ENCODE results near the gene CA11.

Gene CA11

DNA sequence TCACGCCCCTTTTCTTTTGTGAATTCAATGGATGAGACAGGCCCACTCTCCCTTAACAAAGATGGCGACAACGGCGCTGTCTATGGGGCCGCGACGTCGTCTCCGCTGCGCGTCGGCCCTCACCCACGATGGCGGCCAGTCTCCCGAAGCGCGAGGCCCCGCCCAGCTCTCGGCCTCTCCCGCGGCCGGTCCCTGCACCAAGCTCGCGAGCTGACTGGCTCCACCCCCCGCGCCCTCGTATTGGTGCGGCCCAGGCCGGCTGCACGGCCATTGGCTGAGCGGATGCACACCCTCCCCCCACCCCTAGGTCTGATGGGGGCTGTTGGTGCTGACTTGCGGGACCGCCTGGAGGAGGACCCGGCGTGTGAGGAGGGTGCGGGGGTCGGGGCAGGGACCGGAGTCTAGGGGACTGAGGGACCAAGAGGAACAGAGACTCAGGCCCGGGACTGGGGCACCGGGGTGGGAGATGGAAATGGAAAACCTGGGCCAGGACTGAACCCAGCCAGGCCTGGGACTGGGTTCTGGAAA, 21.9 kb downstream of the CA11 start:
- Mint-ChIP-seq H3K9me3 (no peaks in the 10 kb centered on the region), H3K4me3 (peak overlapping the region; percentile 87), H3K27me3 (no peaks in the 10 kb centered on the region), H3K27ac (peak overlapping the region; percentile 73), H3K36me3 (peaks cover 15% of the 10 kb centered on the region), H3K4me1 (peaks cover 31% of the 10 kb centered on the region)
- ATAC-seq (ENCODE audit: low read depth) (peak; percentile 75), DNase-seq (ENCODE audit: low spot score in 2 of 2) (peak; percentile 81 to 92)

DNA sequence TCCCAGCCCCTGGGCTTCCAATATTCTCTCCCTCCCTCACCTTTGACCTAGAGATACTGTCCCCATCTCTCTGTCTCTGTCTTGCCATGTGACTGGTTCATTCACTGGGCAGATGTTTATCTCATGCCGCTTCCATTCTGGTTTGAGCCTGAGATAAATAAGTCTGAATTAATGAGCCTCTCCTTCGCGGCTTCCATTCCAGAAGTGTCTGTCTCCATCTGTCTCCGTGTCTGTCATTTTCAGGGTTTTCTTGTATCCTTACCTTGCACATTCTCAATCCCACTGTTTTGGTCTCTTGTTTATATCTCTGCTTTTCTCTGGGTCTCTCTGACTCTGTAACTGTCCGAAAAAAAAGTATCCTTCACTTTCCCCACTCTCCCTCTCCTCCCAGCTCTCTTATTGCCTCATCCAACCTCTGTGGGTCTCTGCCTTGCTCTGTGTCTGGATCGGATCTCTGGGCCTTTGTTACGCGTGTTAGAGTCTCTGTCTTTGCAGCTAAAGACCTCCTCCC, 22.4 kb downstream of the CA11 start:
- Mint-ChIP-seq H3K4me1 (peaks cover 31% of the 10 kb centered on the region), H3K9me3 (no peaks in the 10 kb centered on the region), H3K27me3 (no peaks in the 10 kb centered on the region), H3K27ac (peak overlapping the region; percentile 73), H3K4me3 (peak overlapping the region; percentile 87), H3K36me3 (peaks cover 13% of the 10 kb centered on the region)
- no peak for ATAC-seq (ENCODE audit: low read depth)
- no peak for DNase-seq (ENCODE audit: low spot score in 2 of 2)

DNA sequence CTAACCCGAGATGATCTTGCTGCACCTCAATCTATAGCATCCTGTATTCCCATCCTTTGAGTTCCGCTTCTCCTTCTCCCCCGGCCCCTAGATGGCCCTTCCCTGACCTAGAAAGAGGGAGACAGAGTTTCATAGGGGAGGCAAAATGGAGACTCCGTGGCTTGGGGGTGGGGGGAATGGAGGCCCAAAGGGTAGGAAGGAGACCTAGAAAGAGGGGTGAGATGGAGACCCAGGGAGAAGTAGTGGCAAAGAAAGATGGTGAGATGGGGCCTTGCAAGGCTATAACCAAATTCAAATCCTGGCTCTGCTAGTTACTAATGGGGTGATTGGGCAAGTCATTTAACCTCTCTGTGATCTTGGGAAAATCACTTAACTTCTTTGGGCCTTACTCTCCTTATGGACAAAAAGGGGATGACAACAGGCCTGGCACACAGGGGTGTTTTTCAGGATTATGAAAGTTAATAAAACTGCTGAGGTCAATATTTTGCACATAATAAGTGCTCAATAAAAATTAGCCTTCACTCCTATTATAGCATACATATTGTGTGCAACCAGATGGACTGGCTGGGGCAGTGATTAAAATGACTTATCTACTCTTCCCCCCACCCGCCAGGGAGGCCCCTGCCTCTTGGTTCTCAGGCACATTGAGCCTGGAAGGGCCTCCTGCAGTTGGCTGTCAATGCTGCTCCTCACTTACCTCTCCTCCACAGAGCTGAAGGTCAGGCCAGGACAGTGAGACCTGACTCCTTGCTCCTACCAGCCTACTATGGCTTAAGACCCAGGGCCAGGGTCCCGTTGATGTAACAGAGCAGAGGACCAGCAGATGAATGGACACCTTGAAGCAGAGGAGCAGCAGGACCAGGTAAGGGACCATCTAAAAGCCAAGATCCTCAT, 26.0 kb downstream of the CA11 start:
- peaks cover 22% of the 10 kb centered on the region for H3K36me3 Mint-ChIP-seq
- no peaks in the 10 kb centered on the region for H3K27me3 Mint-ChIP-seq
- H3K4me3 Mint-ChIP-seq = peak overlapping the region; percentile 98
- peak overlapping the region; percentile 95 for H3K27ac Mint-ChIP-seq
- ATAC-seq (ENCODE audit: low read depth) (no peak), DNase-seq (ENCODE audit: low spot score in 2 of 2) (no peak)
- peaks cover 37% of the 10 kb centered on the region for H3K4me1 Mint-ChIP-seq
- H3K9me3 Mint-ChIP-seq = no peaks in the 10 kb centered on the region

DNA sequence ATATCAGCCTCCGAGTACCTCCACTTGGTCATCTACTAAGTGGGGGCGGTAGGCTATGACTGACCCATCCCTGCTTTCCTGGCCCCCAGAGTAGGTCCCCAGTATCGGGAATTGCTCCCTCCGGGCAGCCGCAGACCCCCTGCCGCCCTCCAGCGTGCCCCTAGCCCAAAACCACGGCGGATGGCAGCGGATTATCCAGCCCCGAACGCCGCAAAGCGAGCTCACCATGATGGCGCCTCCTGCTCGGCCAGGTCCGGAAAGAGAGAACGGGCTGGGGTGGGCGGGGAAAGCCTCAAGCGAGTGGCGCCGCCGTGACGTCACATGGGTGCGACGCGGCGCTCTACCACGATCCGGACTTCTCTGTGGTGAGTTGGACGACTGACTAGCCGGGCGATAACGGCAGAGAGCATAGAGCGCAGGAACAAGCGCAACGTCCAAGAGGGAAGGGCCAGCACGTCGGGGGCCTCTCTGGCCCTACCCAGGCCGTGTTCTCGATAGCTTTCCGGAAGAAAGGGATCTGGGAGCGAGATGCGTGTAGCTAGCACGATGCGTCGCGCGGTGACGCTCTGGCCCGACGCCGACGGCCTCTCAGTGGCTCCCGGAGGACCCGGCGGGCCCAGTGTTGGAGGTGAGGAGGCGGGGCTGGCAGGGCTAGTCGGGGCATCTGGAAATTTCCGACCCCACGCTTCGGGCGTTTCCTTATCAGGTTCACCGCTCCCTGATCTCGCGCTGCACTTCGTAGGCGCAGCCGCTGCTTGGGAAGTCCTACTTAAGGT, 26.9 kb downstream of the CA11 start, which contains the start of the genes RPL18 and SPHK2:
Gene RPL18 (minus strand): TSS at position 263 of the 776 bp plus-strand sequence. CDS start 35 bp downstream, at position 228.
Gene SPHK2 (plus strand): TSS at position 591 of the 776 bp plus-strand sequence. CDS start 1,009 bp downstream, outside the sequence.
- DNase-seq (ENCODE audit: low spot score in 2 of 2) (peak; percentile 91 to 93), ATAC-seq (ENCODE audit: low read depth) (peak; percentile 81)
- peaks cover 22% of the 10 kb centered on the region for H3K36me3 Mint-ChIP-seq
- H3K4me3 Mint-ChIP-seq = peak within 1 kb of the TSS; percentile 98
- no peaks in the 10 kb centered on the region for H3K27me3 Mint-ChIP-seq
- peaks cover 31% of the 10 kb centered on the region for H3K4me1 Mint-ChIP-seq
- H3K27ac Mint-ChIP-seq = peak within 1 kb of the TSS; percentile 95
- H3K9me3 Mint-ChIP-seq = no peaks in the 10 kb centered on the region

DNA sequence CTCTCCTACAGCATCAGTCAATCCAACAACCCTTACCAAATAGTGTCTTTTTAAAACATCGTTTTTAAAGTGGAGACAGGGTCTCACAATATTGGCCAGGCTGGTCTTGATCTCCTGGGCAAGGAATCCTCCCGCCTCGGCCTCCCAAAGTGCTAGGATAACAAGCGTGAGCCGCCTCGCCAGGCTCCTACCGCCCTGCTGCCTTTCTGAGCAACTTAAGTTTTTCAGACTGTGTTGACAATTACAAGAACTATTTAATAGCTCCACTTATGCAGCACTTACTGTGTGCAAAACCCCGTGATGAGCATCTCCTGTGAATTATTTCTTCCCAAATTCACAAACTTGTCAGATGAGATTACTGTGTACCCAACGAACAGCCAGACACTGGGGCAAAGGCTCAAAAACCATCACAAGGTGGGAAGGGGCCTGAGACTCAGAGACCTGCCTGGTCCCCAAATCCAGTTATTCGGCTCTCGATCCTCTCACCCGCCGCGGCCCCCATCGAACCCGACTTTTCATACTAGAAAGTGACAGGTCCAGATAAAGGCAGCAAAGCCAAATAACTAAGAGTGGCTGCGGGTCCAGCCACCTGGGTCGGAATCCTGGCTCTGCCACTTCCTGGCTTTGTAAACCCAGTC, 27.6 kb downstream of the CA11 start:
- Mint-ChIP-seq H3K36me3 (peaks cover 17% of the 10 kb centered on the region), H3K9me3 (no peaks in the 10 kb centered on the region), H3K27me3 (no peaks in the 10 kb centered on the region), H3K4me3 (peak overlapping the region; percentile 98), H3K27ac (peak overlapping the region; percentile 95), H3K4me1 (peaks cover 27% of the 10 kb centered on the region)
- no peak for DNase-seq (ENCODE audit: low spot score in 2 of 2)
- no peak for ATAC-seq (ENCODE audit: low read depth)

DNA sequence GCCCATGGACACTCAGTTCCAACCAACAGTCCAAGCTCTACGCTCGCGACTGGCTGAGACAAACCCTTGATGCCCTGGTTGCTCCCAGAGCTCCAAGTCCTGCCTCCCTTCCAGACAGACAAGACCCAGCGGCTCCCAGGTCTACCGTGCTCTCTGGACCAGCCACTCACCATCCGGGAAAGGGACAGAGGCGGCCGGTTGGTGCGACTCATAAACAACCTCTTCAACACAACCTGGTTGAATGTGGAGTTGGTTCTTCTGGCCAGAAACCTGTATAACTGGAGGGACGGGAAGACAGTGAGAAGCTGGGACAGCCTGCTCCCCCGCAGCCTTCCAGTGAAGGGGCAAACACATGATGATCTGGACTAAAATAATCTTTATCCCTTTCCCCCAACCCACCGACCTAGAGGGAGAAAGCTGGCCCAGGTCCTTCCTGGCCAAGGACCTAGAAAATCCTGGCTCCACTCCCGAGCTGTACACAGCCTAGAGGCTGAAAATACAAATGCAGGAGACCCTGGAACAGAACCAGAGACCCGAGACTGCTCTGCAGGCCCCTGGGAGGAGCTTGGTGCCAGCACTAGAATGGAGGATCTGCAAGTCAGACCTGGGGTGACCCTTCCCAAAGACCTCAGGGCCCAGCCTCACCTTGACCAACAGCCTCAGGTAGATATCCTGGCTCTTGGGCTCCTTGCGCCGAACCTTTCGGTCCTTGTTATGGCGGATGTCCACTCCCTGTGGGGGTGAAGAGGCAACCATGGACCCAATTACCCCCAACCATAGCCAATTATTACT, 28.6 kb downstream of the CA11 start:
- DNase-seq (ENCODE audit: low spot score in 2 of 2) (no peak), ATAC-seq (ENCODE audit: low read depth) (no peak)
- Mint-ChIP-seq H3K9me3 (no peaks in the 10 kb centered on the region), H3K27me3 (no peaks in the 10 kb centered on the region), H3K4me3 (peak overlapping the region; percentile 98), H3K4me1 (peaks cover 22% of the 10 kb centered on the region), H3K36me3 (peaks cover 13% of the 10 kb centered on the region), H3K27ac (peak overlapping the region; percentile 95)

DNA sequence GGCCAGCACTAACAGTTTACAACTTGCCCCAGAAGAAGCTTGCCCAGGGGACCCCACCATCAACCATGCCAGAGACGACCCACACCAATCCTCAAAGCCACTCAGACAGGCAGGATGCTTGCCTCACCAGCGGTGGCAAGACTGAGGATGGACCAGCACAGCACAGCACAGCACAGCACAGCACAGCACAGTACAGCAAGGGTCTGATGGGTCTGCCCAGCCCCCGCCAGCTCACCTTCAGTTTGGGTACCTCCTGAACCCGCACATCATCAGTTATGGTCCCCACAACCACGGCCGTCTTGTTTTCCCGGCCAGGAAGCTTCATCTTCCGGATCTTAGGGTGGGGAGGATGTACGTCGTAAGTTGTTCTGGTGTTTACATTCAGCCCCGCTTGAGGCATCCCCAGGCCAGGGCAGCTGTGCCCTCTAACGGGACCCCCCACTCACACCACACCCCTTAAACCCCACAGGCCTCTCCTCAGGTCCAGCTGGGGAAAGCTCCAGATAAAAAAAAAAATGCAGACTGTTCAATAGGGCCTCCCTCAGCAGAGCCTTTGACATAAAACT, 29.4 kb downstream of the CA11 start:
- Mint-ChIP-seq H3K27ac (peak overlapping the region; percentile 72), H3K36me3 (peaks cover 13% of the 10 kb centered on the region), H3K9me3 (no peaks in the 10 kb centered on the region), H3K27me3 (no peaks in the 10 kb centered on the region), H3K4me1 (peaks cover 21% of the 10 kb centered on the region), H3K4me3 (peak overlapping the region; percentile 98)
- no peak for DNase-seq (ENCODE audit: low spot score in 2 of 2)
- no peak for ATAC-seq (ENCODE audit: low read depth)

DNA sequence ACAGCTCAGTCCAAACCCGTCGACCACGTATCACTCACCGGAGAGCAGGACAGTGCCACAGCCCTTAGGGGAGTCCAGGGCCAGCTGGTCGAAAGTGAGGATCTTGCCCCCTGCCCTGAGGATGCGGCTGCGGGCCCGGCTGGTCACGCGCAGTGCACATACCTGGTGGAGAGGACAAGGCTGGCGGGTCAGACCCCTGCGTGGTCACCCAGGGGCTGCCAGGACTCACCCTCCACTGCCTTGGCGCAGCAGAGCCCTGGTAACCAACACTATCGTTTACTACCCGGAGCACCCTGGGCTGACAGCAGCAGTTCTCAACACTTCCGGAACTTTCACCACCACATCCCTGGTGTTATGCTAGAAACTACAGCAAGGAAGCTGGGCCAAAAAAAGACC, 29.9 kb downstream of the CA11 start:
- ATAC-seq (ENCODE audit: low read depth) (no peak), DNase-seq (ENCODE audit: low spot score in 2 of 2) (no peak)
- H3K4me3 Mint-ChIP-seq = peak overlapping the region; percentile 44
- H3K36me3 Mint-ChIP-seq = peaks cover 13% of the 10 kb centered on the region
- peak overlapping the region; percentile 72 for H3K27ac Mint-ChIP-seq
- H3K4me1 Mint-ChIP-seq = peaks cover 21% of the 10 kb centered on the region
- no peaks in the 10 kb centered on the region for H3K27me3 Mint-ChIP-seq
- H3K9me3 Mint-ChIP-seq = no peaks in the 10 kb centered on the region

DNA sequence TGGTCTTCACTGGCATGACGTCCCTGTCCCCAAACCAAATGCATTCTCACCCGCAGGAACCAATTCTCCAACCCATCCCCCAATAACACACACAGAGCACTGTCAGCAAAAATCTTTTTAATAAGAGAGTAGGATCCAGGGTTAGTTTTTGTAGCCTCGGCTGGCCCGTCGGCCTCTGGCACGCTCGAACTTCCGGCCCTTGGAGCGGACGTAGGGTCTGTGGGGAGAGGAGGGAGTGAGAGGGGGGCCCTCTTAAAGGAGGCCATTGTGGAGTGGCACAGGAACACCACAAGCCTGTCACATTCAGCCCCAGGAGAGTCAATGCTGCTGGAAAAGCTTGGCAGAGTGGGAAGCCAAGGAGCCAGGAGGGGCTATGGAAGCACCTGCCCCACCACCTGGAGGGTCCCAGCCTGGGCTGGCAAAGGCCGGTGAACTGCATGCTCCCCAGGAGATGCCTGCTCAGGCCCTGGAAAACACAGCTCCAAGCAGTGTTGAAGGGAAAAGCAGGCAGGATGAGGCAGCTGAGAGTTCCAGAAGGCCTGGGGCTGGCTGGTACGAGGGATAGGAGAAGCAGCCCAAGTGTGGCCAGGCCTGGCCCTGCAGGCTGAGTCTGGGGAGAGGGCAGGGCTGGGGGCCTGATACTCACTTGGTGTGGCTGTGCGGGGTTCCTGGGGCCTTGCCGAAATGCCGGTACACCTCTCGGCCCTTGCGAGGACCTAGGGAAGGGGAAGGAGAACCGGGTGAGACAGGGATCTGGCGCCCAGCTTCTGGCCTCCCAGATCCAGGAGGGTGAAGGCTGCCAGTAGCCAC, 30.6 kb downstream of the CA11 start:
- DNase-seq (ENCODE audit: low spot score in 2 of 2) = no peak
- H3K27me3 Mint-ChIP-seq = no peaks in the 10 kb centered on the region
- H3K4me3 Mint-ChIP-seq = no peak overlapping the region
- H3K36me3 Mint-ChIP-seq = peaks cover 13% of the 10 kb centered on the region
- H3K9me3 Mint-ChIP-seq = no peaks in the 10 kb centered on the region
- no peak overlapping the region for H3K27ac Mint-ChIP-seq
- no peak for ATAC-seq (ENCODE audit: low read depth)
- peaks cover 21% of the 10 kb centered on the region for H3K4me1 Mint-ChIP-seq

DNA sequence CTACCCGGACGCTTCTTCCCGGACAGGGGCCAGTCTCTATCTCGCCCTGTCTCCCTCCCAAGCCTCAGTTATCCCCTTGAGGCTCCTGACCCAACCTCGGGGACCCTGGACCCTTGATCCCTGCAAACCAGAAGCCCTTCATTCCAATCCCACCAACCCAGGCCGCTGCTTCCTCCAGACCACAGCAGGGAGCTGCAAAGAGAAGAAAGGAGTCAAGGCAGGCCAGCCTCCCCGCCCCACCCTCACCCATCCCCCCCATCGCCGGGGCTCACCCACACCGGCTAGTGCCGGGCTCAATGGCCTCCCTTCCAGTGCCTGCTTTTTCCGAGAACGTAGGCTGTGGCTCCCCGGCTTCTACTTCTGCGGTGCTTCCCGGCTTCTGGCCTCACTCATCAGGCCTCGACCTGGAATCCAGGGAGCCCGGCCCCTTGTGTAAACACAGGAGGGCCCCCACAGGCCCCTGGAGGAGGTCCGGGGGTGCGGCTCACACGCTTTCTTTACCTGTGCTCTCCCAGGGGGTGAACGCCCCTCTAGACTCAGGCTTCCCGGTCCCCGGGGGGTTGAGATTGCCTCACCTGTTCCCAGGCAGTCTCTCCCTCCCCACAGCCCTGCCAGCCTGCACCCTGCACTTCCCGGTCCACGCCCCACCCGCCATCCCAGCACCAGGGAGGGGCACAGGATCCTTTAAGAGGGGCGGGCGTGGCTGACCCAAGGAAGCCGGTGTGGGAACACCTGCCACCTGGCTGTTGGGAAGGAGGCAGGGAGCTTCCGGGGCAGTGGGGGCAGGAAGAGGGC, 31.4 kb downstream of the CA11 start, which contains the start of gene FAM83E:
Gene FAM83E (minus strand): TSS at position 641 of the 795 bp plus-strand sequence. CDS start 1,704 bp downstream, outside the sequence.
- Mint-ChIP-seq H3K4me3 (no peak within 1 kb of the TSS), H3K36me3 (peaks cover 12% of the 10 kb centered on the region), H3K4me1 (peaks cover 18% of the 10 kb centered on the region), H3K27me3 (no peaks in the 10 kb centered on the region), H3K27ac (peak within 1 kb of the TSS; percentile 5), H3K9me3 (no peaks in the 10 kb centered on the region)
- ATAC-seq (ENCODE audit: low read depth) = no peak
- DNase-seq (ENCODE audit: low spot score in 2 of 2) = no peak

DNA sequence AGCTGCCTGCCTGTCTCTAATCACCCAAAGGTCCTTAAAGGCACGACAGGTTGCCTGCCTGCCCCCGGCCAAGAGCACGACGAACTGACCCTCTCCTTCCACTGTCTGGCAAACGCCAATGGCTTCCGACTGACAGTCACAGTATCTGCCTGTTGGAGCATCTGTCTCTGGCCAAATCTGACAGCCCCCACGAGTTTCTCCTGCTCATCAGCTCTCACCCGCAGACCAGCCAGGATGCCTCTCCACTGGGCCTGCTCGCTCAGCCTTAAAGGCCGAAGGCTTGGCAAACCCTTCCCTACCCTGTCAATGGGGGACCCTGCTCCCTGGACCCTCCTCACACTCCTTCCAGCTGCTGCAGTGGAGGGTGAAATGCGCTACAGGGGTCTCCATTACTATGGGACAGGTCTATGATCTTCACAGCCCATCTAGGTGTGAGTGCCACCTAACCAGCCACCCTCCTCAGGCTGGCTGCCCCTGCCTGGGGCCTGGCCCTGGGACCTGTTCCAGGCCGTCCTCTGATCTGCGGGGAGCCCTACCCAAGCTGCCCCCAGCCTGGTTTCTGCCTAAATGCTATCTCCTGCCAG, 32.0 kb downstream of the CA11 start:
- peak overlapping the region; percentile 5 for H3K27ac Mint-ChIP-seq
- H3K4me3 Mint-ChIP-seq = no peak overlapping the region
- ATAC-seq (ENCODE audit: low read depth) (no peak), DNase-seq (ENCODE audit: low spot score in 2 of 2) (no peak)
- H3K27me3 Mint-ChIP-seq = no peaks in the 10 kb centered on the region
- peaks cover 16% of the 10 kb centered on the region for H3K4me1 Mint-ChIP-seq
- H3K36me3 Mint-ChIP-seq = peaks cover 10% of the 10 kb centered on the region
- no peaks in the 10 kb centered on the region for H3K9me3 Mint-ChIP-seq

Measured in memory B cell (primary cell).